Mesendoderm (in vitro differentiated cells): ENCODE measurements around the gene MVK.

Experiments
- DNase-seq: peaks from one replicate; pipeline ENCODE4 v3.0.0; 2013
- H2AK5ac ChIP-seq: 2 replicates; pipeline ENCODE4 v1.6.1; 2013; ENCODE audit warnings: low read length, inconsistent platforms
- H2BK120ac ChIP-seq: 2 replicates; pipeline ENCODE4 v1.6.1; 2013; ENCODE audit warnings: low read depth, mild to moderate bottlenecking, low read length, moderate library complexity, mixed read lengths
- H2BK15ac ChIP-seq: replicated peaks from 2 replicates; pipeline ENCODE4 v1.6.1; 2013; ENCODE audit warnings: low read depth, mild to moderate bottlenecking, moderate library complexity
- H2BK5ac ChIP-seq: 2 replicates; pipeline ENCODE4 v1.6.1; 2013; ENCODE audit warnings: low read length, inconsistent platforms
- H3K18ac ChIP-seq: 2 replicates; pipeline ENCODE4 v1.6.1; 2013; ENCODE audit warnings: mild to moderate bottlenecking, low read length, mixed read lengths
- H3K23ac ChIP-seq: one replicate; pipeline ENCODE4 v1.6.1; 2013; ENCODE audit warnings: low read length
- H3K27ac ChIP-seq: 2 replicates; pipeline ENCODE4 v1.5.1; 2013; ENCODE audit warnings: low read depth, mild to moderate bottlenecking, inconsistent platforms, low read length, moderate library complexity
- H3K27me3 ChIP-seq: 2 replicates; pipeline ENCODE4 v1.6.1; 2013; ENCODE audit warnings: low read length, control low read depth, mild to moderate bottlenecking, inconsistent platforms; ENCODE audit not compliant: insufficient read depth, poor library complexity
- H3K36me3 ChIP-seq: 2 replicates; pipeline ENCODE4 v1.6.1; 2013; ENCODE audit warnings: low read length, inconsistent platforms; ENCODE audit not compliant: control insufficient read depth, insufficient read depth
- H3K4ac ChIP-seq: one replicate; pipeline ENCODE4 v1.6.1; 2013; ENCODE audit warnings: low read depth, mild to moderate bottlenecking, low read length, moderate library complexity
- H3K4me1 ChIP-seq: 2 replicates; pipeline ENCODE4 v1.6.1; 2013; ENCODE audit warnings: low read depth, low read length, inconsistent platforms; ENCODE audit not compliant: control insufficient read depth
- H3K4me2 ChIP-seq: 2 replicates; pipeline ENCODE4 v1.6.1; 2013; ENCODE audit warnings: low read length
- H3K4me3 ChIP-seq: 2 replicates; pipeline ENCODE4 v1.5.1; 2013; ENCODE audit warnings: mild to moderate bottlenecking, low read length
- H3K56ac ChIP-seq: one replicate; pipeline ENCODE4 v1.6.1; 2013; ENCODE audit warnings: low read length
- H3K79me1 ChIP-seq: 2 replicates; pipeline ENCODE4 v1.6.1; 2013; ENCODE audit warnings: low read length, inconsistent platforms
- H3K79me2 ChIP-seq: 2 replicates; pipeline ENCODE4 v1.6.1; 2013; ENCODE audit warnings: mild to moderate bottlenecking, low read length; ENCODE audit not compliant: control insufficient read depth, insufficient read depth
- H3K9ac ChIP-seq: 2 replicates; pipeline ENCODE4 v1.6.1; 2013; ENCODE audit warnings: low read length, inconsistent platforms
- H4K5ac ChIP-seq: one replicate; pipeline ENCODE4 v1.6.1; 2013; ENCODE audit warnings: low read length
- H4K8ac ChIP-seq: one replicate; pipeline ENCODE4 v1.6.1; 2013; ENCODE audit warnings: low read depth, mild to moderate bottlenecking, control low read depth, low read length, moderate library complexity
- WGBS: extraction: QIAGEN DNeasy Blood & Tissue Kit; methylation state at CpG from one replicate; pipeline ENCODE4 v1.1.7; 2013; ENCODE audit warnings: low lambda C conversion rate, missing lambda C conversion rate; ENCODE audit not compliant: insufficient coverage; ENCODE audit errors: extremely low coverage; 5-methylcytosine and 5-hydroxymethylcytosine counted together

Gene MVK

DNA sequence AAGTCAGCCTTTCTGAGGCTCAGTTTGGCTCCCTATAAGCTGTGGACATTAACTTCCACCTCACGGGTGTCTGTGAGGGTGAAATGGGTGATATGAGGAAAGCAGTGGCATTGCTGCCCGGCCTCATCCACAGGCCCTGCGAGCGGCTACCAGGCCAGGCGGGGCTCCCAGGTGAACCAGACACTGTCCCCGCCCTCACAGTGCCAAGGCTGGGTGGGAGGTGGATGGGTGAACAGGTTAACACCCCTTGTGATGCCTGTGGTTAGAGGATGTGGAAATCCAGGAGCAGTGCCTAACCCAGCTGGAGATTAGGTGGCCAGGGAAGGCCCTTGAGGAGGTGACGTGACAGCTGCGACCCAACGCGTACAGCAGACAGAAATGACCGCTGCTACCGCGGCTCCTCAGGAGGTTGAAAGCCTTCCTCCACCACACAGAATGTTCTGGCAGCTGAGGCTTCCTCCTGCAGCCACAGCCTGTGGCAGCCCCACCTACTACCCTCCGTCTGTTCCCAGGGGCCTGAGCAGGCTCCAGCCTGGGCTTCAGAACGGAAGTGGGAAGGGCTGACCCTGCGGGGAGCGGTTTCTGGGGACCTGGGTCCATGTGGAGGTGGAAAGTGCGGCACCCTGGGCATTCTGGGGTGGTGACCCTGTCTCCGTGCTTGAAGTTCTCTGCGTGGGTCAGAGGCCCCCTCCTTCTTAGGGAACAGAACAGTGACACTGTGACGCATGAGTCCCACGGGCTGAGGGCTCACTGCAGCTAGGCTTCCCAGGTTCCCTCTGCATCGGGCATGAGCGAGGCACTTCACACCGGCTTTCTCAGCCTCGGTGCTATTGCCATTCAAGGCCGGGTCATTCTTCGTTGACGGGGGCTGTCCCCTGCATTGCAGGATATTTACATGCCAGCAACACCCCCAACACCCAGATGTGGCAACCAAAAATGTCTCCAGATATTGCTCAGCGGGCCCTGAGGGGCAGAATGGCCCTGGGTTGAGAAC is 10.0 kb upstream of the MVK start:
- no CpG with 5 or more reads among the region's 30 CpGs for WGBS
- Histone ChIP-seq H3K27ac (no peak overlapping the region), H3K27me3 (no peaks in the 10 kb centered on the region), H3K4me1 (no peaks in the 10 kb centered on the region), H2BK15ac (no peak overlapping the region), H3K4me2 (no peak overlapping the region), H2BK120ac (no peak overlapping the region), H3K56ac (no peak overlapping the region), H2AK5ac (no peak overlapping the region), H3K4me3 (no peak overlapping the region), H2BK5ac (no peak overlapping the region), H4K5ac (no peak overlapping the region), H3K18ac (no peak overlapping the region), H4K8ac (no peak overlapping the region), H3K36me3 (peaks cover 3% of the 10 kb centered on the region), H3K79me2 (no peaks in the 10 kb centered on the region), H3K4ac (no peak overlapping the region), H3K9ac (no peak overlapping the region), H3K79me1 (no peaks in the 10 kb centered on the region), H3K23ac (no peak overlapping the region)
- DNase-seq = no peak

DNA sequence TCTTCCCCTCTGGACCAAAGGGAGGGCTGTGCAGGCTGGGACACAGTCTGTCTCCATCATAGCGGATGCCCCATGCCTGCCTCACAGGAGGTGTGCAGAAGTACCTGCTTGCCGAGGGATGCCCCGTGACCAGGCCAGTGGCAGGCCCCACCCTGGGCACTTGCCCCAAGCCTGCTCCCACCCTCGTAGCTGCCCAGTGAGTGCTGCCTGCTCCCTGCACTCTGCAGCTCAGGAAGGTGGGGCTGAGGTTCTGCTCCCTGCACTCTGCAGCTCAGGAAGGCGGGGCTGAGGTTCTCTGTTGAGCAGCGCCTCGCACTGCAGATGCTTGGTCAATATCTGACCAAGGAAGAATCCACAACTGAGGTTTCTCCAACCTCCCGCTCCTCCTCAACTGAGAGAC is 7.2 kb upstream of the MVK start:
- Histone ChIP-seq H4K8ac (no peak overlapping the region), H2AK5ac (no peak overlapping the region), H4K5ac (no peak overlapping the region), H2BK120ac (no peak overlapping the region), H3K4me3 (no peak overlapping the region), H2BK5ac (no peak overlapping the region), H3K27ac (no peak overlapping the region), H3K4ac (no peak overlapping the region), H3K27me3 (no peaks in the 10 kb centered on the region), H3K36me3 (peaks cover 3% of the 10 kb centered on the region), H3K4me1 (no peaks in the 10 kb centered on the region), H3K79me1 (no peaks in the 10 kb centered on the region), H3K18ac (no peak overlapping the region), H3K9ac (no peak overlapping the region), H2BK15ac (no peak overlapping the region), H3K79me2 (no peaks in the 10 kb centered on the region), H3K23ac (no peak overlapping the region), H3K4me2 (no peak overlapping the region), H3K56ac (no peak overlapping the region)
- DNase-seq = no peak
- WGBS = no CpG with 5 or more reads among the region's 8 CpGs

DNA sequence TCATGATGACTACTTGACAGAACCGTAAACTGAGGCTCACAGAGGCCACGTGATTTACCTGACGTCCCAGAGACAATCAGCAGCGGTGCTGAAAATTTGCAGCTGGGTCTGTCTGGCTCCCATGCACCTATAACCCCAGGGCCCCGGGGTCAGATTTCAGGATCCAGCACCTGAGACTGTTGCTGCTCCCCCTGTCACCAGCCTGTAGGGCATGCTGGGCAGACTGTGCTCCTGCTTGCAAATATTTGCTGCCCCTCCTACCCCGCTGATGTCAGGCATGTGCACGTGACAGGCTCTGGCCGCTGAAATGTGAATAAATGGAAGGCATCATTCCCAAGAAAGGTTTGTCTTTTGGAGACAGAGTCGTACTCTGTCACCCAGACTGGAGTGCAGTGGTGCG is 6.3 kb upstream of the MVK start:
- DNase-seq = no peak
- peaks cover 3% of the 10 kb centered on the region for H3K36me3 ChIP-seq

DNA sequence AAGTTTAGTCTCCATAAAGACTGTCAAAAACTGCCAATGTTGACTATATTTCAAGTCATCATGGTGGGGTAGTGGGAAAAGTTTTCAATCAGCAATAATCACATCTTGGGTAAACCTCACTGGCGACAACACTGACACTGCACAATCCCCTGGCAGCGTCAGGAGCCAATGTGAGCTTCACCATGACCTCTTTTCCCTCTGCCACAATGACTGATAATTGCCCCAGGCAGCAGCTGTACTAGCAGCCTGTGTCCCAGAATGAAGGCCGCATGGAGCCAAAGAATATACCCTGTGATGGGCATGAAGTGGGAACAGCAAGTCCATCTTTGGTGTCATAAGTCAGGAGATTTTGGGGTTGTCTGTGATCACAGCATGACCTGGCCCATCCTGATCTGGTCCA is 5.6 kb upstream of the MVK start:
- Histone ChIP-seq H4K5ac (no peak overlapping the region), H3K79me1 (no peaks in the 10 kb centered on the region), H2BK15ac (no peak overlapping the region), H4K8ac (no peak overlapping the region), H3K23ac (no peak overlapping the region), H2BK5ac (no peak overlapping the region), H3K4me3 (no peak overlapping the region), H2BK120ac (no peak overlapping the region), H3K56ac (no peak overlapping the region), H3K27me3 (no peaks in the 10 kb centered on the region), H3K4ac (no peak overlapping the region), H3K36me3 (peaks cover 3% of the 10 kb centered on the region), H3K18ac (no peak overlapping the region), H3K4me2 (no peak overlapping the region), H3K27ac (no peak overlapping the region), H3K9ac (no peak overlapping the region), H3K4me1 (peaks cover 5% of the 10 kb centered on the region), H2AK5ac (no peak overlapping the region), H3K79me2 (no peaks in the 10 kb centered on the region)
- DNase-seq = no peak
- WGBS = no CpG with 5 or more reads among the region's 3 CpGs

More for the DNA sequence above, 6.3 kb upstream of the MVK start:
- no peak overlapping the region for H2BK120ac ChIP-seq
- no peak overlapping the region for H3K27ac ChIP-seq
- H3K27me3 ChIP-seq = no peaks in the 10 kb centered on the region
- H3K4me1 ChIP-seq = no peaks in the 10 kb centered on the region
- no peak overlapping the region for H3K4me2 ChIP-seq
- H3K18ac ChIP-seq = no peak overlapping the region
- no peak overlapping the region for H3K56ac ChIP-seq
- no peak overlapping the region for H3K9ac ChIP-seq
- no peak overlapping the region for H4K8ac ChIP-seq
- H3K79me1 ChIP-seq = no peaks in the 10 kb centered on the region
- no CpG with 5 or more reads among the region's 10 CpGs for WGBS
- H4K5ac ChIP-seq = no peak overlapping the region
- no peaks in the 10 kb centered on the region for H3K79me2 ChIP-seq
- H2AK5ac ChIP-seq = no peak overlapping the region
- H3K4me3 ChIP-seq = no peak overlapping the region
- no peak overlapping the region for H2BK15ac ChIP-seq
- H3K4ac ChIP-seq = no peak overlapping the region
- H3K23ac ChIP-seq = no peak overlapping the region
- H2BK5ac ChIP-seq = no peak overlapping the region

DNA sequence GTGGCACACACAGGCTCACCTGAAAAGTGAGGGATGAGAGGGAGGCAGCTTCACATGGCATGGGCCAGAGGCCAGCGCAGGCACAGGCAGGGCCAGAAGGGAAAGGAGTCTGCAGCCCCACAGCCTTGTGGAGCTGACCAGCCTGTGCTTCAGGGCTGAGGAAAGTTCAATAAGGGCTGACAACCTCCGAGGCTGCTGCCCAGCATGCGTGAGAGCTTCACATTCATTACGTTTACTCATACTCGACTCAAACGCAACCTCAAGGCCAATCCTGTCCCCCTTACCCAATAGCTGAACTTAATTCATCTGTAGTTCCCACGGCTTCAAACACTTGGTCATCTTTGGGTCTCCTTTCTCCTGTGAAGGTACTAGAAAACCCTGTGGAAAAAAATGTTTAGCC is 5.1 kb upstream of the MVK start:
- Histone ChIP-seq H3K4me3 (no peak overlapping the region), H3K4ac (no peak overlapping the region), H3K27ac (no peak overlapping the region), H3K4me1 (peaks cover 5% of the 10 kb centered on the region), H4K8ac (no peak overlapping the region), H3K18ac (no peak overlapping the region), H3K4me2 (no peak overlapping the region), H3K36me3 (peaks cover 3% of the 10 kb centered on the region), H2BK120ac (no peak overlapping the region), H3K56ac (no peak overlapping the region), H2BK15ac (no peak overlapping the region), H3K9ac (no peak overlapping the region), H4K5ac (no peak overlapping the region), H3K79me1 (no peaks in the 10 kb centered on the region), H3K79me2 (no peaks in the 10 kb centered on the region), H3K27me3 (no peaks in the 10 kb centered on the region), H2BK5ac (no peak overlapping the region), H3K23ac (no peak overlapping the region), H2AK5ac (no peak overlapping the region)
- WGBS = 100% methylated on average over 3 of the region's 7 CpGs
- no peak for DNase-seq
